ENCODE measurements around the gene UFD1.

UFD1 gene

DNA sequence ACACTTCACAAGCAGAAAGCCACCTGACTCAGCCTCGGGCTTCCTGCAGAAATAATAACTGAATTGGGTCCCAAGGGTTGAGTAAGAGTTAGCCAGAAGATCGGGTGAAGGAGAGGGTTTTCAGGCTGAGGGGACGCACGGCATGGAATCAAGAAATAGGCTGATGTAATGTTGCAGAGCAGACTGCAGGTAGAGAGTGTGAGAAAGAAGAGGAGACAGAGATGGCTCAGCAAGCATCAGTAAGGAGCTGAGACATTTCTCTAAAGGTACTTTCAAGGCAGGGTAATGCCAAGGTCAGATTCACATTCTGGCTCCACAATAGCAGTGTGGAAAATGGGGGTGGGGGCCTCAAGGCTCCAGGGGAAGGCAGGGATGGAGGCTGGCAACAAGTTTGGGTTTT lies 66.1 kb downstream of the UFD1 start:
- Histone ChIP-seq H3K27ac (ENCODE audit: low read length) (no peak overlapping the region), H4K20me1 (ENCODE audit: insufficient read depth, low read length) (peaks cover 46% of the 10 kb centered on the region), H3K4me1 (ENCODE audit: low read length) (no peaks in the 10 kb centered on the region), H3K9ac (ENCODE audit: low read length) (no peak overlapping the region), H3K36me3 (replicated peaks; ENCODE audit: low read depth, low read length) (peaks cover 23% of the 10 kb centered on the region), H3K4me3 (ENCODE audit: low read length) (no peak overlapping the region), H3K27me3 (ENCODE audit: low read depth, low read length) (no peaks in the 10 kb centered on the region), H2AFZ (ENCODE audit: low read depth, low read length) (no peak overlapping the region), H3K79me2 (ENCODE audit: low read length) (peaks cover 72% of the 10 kb centered on the region), H3K4me2 (ENCODE audit: low read length) (no peak overlapping the region), H3K9me3 (ENCODE audit: insufficient read depth, low read length) (no peaks in the 10 kb centered on the region)
- TF ChIP-seq, protein P1, sequence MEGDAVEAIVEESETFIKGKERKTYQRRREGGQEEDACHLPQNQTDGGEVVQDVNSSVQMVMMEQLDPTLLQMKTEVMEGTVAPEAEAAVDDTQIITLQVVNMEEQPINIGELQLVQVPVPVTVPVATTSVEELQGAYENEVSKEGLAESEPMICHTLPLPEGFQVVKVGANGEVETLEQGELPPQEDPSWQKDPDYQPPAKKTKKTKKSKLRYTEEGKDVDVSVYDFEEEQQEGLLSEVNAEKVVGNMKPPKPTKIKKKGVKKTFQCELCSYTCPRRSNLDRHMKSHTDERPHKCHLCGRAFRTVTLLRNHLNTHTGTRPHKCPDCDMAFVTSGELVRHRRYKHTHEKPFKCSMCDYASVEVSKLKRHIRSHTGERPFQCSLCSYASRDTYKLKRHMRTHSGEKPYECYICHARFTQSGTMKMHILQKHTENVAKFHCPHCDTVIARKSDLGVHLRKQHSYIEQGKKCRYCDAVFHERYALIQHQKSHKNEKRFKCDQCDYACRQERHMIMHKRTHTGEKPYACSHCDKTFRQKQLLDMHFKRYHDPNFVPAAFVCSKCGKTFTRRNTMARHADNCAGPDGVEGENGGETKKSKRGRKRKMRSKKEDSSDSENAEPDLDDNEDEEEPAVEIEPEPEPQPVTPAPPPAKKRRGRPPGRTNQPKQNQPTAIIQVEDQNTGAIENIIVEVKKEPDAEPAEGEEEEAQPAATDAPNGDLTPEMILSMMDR (IDR thresholded peaks at IDR 0.05; ENCODE audit: low read depth, low read length) = no peak
- TF ChIP-seq EZH2phosphoT487 (IDR thresholded peaks at IDR 0.05; ENCODE audit: low read depth) = no peak

DNA sequence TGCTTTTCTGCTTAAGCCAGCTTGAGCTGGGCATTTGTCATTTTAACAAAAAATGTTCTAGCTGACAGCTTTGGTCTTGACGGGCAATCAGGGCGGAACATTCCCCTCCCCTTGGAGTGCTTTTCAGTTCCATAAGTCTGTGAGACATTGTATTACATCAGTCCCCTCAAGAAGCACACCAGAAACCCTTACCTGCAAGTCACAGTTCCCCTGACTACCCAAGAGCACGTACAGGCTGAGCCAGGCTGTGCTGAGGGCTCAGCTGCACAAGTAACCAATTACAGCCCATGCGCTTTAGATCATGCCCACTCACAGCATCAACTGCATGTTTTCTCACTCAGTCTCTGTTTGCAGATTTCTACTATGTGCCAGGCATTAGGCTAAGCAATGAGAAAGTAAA lies 66.5 kb downstream of the UFD1 start:
- Histone ChIP-seq H3K79me2 (ENCODE audit: low read length) (peaks cover 68% of the 10 kb centered on the region), H3K27ac (ENCODE audit: low read length) (no peak overlapping the region), H3K4me3 (ENCODE audit: low read length) (no peak overlapping the region), H3K4me2 (ENCODE audit: low read length) (no peak overlapping the region), H4K20me1 (ENCODE audit: insufficient read depth, low read length) (peaks cover 46% of the 10 kb centered on the region), H3K9ac (ENCODE audit: low read length) (no peak overlapping the region), H3K27me3 (ENCODE audit: low read depth, low read length) (no peaks in the 10 kb centered on the region), H3K36me3 (replicated peaks; ENCODE audit: low read depth, low read length) (peaks cover 23% of the 10 kb centered on the region), H3K9me3 (ENCODE audit: insufficient read depth, low read length) (no peaks in the 10 kb centered on the region), H3K4me1 (ENCODE audit: low read length) (no peaks in the 10 kb centered on the region), H2AFZ (ENCODE audit: low read depth, low read length) (no peak overlapping the region)
- TF ChIP-seq, protein P1 (IDR thresholded peaks at IDR 0.05; ENCODE audit: low read depth, low read length) = no peak
- no peak for TF ChIP-seq EZH2phosphoT487 (IDR thresholded peaks at IDR 0.05; ENCODE audit: low read depth)

DNA sequence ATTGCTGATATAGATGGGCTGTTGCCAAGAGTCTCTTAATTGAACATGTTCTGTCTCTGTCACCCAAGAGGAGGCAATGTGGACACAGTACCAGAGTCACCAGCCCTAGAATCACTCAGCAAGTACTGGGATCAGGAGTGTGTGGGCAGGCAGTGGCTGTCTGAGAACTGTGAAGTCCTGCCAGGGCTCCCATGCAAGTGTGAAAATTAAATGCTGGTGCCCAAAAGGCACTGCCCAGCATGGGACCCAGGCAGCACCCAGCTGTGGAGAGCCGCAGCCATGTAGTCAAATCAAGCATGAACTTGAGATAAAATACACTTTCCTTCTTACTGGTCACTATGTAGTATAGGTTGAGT lies 67.3 kb downstream of the UFD1 start:
- no peak overlapping the region for H3K4me3 ChIP-seq (ENCODE audit: low read length)
- H3K79me2 ChIP-seq (ENCODE audit: low read length) = peaks cover 60% of the 10 kb centered on the region
- peaks cover 30% of the 10 kb centered on the region for H3K36me3 ChIP-seq (replicated peaks; ENCODE audit: low read depth, low read length)
- H3K9me3 ChIP-seq (ENCODE audit: insufficient read depth, low read length) = no peaks in the 10 kb centered on the region
- TF ChIP-seq, protein P1 (IDR thresholded peaks at IDR 0.05; ENCODE audit: low read depth, low read length) = no peak
- no peak for TF ChIP-seq EZH2phosphoT487 (IDR thresholded peaks at IDR 0.05; ENCODE audit: low read depth)
- peaks cover 46% of the 10 kb centered on the region for H4K20me1 ChIP-seq (ENCODE audit: insufficient read depth, low read length)
- no peak overlapping the region for H3K27ac ChIP-seq (ENCODE audit: low read length)
- H3K4me2 ChIP-seq (ENCODE audit: low read length) = no peak overlapping the region
- no peaks in the 10 kb centered on the region for H3K4me1 ChIP-seq (ENCODE audit: low read length)
- H3K27me3 ChIP-seq (ENCODE audit: low read depth, low read length) = no peaks in the 10 kb centered on the region
- H3K9ac ChIP-seq (ENCODE audit: low read length) = no peak overlapping the region
- no peak overlapping the region for H2AFZ ChIP-seq (ENCODE audit: low read depth, low read length)

DNA sequence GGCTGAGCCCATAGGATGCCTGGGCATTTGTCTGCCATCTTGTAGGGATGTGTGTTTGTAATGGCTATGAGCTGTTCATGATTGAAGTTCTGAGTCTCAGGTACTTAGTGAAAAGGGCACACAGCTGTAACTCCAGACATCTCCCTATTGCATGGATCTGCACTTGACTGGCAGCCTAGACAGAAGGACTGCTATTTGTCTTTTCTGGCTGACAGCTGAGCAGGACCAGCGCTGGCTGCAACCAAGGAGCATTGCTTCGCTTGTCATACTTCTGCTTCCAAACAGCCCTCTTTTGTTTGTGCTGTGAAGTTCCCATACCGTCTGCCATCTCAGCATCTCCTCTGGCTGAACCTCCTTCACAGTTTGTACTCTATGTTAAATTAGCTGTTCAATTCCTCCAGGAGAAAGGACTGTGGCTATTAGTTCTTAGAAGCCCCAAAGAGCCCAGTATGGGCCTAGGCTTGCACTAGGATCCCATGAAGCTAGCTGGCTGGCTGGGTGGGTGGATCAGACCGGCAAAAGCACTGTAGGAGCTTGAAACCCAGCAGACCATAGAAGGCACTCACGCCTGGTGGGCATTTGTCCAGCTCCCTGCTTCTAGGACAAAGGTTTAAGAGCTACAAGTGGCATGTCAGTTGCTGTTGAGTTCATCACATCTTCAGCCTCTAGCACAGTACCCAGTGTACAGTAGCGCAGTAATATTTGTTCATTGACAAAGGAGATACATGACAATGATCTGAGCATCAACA lies 67.9 kb downstream of the UFD1 start:
- Histone ChIP-seq H3K4me3 (ENCODE audit: low read length) (no peak overlapping the region), H3K79me2 (ENCODE audit: low read length) (peaks cover 54% of the 10 kb centered on the region), H3K27ac (ENCODE audit: low read length) (no peak overlapping the region), H2AFZ (ENCODE audit: low read depth, low read length) (no peak overlapping the region), H3K4me1 (ENCODE audit: low read length) (no peaks in the 10 kb centered on the region), H3K9me3 (ENCODE audit: insufficient read depth, low read length) (no peaks in the 10 kb centered on the region), H3K36me3 (replicated peaks; ENCODE audit: low read depth, low read length) (peaks cover 31% of the 10 kb centered on the region), H3K4me2 (ENCODE audit: low read length) (no peak overlapping the region), H4K20me1 (ENCODE audit: insufficient read depth, low read length) (peaks cover 44% of the 10 kb centered on the region), H3K9ac (ENCODE audit: low read length) (no peak overlapping the region), H3K27me3 (ENCODE audit: low read depth, low read length) (no peaks in the 10 kb centered on the region)
- no peak for TF ChIP-seq EZH2phosphoT487 (IDR thresholded peaks at IDR 0.05; ENCODE audit: low read depth)
- TF ChIP-seq, protein P1 (IDR thresholded peaks at IDR 0.05; ENCODE audit: low read depth, low read length) = no peak
